A172 (cell line): ENCODE data around the gene TVP23A. TPM values are rescaled to one million over a fixed set of nuclear protein-coding genes. Genes with fewer than 3 reads are reported as not detected.
A peak's percentile ranks its signal among the peaks of the same experiment; 100 is the strongest.
"Not testable (repeated sequence)": the region's sequence is repeated elsewhere in the genome, so short reads cannot be mapped to it uniquely, and the experiment has no call there.

Experiments used
- DNase-seq: peaks from one replicate; pipeline ENCODE4 v3.0.0-alpha.2; 2015; ENCODE audit warnings: low spot score
- total RNA-seq: library from RNA; depleted of rRNA; stranded (reverse); fragments of >200 nt; shearing (Covaris generic); gene quantifications from 2 replicates; pipeline ENCODE4 v1.2.3, GENCODE V29; 2014

The TVP23A gene
- total RNA-seq, 1 experiment from 2014 or later, result not detected

- peak; percentile 18 for DNase-seq
These were observed 13.3 kb downstream of the TVP23A start for GRCh38 chr16:10805334-10805733.

GRCh38 chr16:10799736-10800135 is 18.9 kb downstream of the TVP23A start:
- no peak for DNase-seq

- no peak for DNase-seq
These were observed 27.5 kb downstream of the TVP23A start for GRCh38 chr16:10791048-10791447.

- not testable (repeated sequence) for DNase-seq
These were observed 30.0 kb downstream of the TVP23A start for GRCh38 chr16:10788630-10789029.

- DNase-seq, result no peak
These were observed 31.3 kb downstream of the TVP23A start for GRCh38 chr16:10787304-10787703.

- DNase-seq, result no peak
These were observed 36.0 kb downstream of the TVP23A start for GRCh38 chr16:10782628-10783027.

- no peak for DNase-seq
These were observed 38.0 kb downstream of the TVP23A start for GRCh38 chr16:10780628-10781027.

- not testable (repeated sequence) for DNase-seq
These were observed 38.7 kb downstream of the TVP23A start for GRCh38 chr16:10779908-10780307.

- no peak for DNase-seq
These were observed 41.2 kb downstream of the TVP23A start for GRCh38 chr16:10777356-10777755.

- not testable (repeated sequence) for DNase-seq
These were observed 41.7 kb downstream of the TVP23A start for GRCh38 chr16:10776923-10777322.

- no peak for DNase-seq
These were observed 42.3 kb downstream of the TVP23A start for GRCh38 chr16:10776280-10776679.

GRCh38 chr16:10770907-10771306 is 47.7 kb downstream of the TVP23A start:
- DNase-seq, result no peak

- no peak for DNase-seq
These were observed 49.2 kb downstream of the TVP23A start for GRCh38 chr16:10769381-10769780.

- DNase-seq, result no peak
These were observed 51.5 kb downstream of the TVP23A start for GRCh38 chr16:10767127-10767526.

- DNase-seq, result no peak
These were observed 52.8 kb downstream of the TVP23A start for GRCh38 chr16:10765772-10766171.

- DNase-seq, result no peak
These were observed 55.1 kb downstream of the TVP23A start for GRCh38 chr16:10763456-10763855.

GRCh38 chr16:10762336-10763016 is 56.1 kb downstream of the TVP23A start:
- no peak for DNase-seq

- no peak for DNase-seq
These were observed 57.2 kb downstream of the TVP23A start for GRCh38 chr16:10761373-10761772.

- DNase-seq, result no peak
These were observed 57.7 kb downstream of the TVP23A start for GRCh38 chr16:10760858-10761257.

GRCh38 chr16:10756574-10756973 is 62.0 kb downstream of the TVP23A start:
- DNase-seq, result peak; percentile 27

- DNase-seq, result peak; percentile 89
These were observed 63.7 kb downstream of the TVP23A start for GRCh38 chr16:10754941-10755340.

GRCh38 chr16:10753670-10754069 is 64.9 kb downstream of the TVP23A start:
- no peak for DNase-seq

GRCh38 chr16:10752843-10753523 is 65.6 kb downstream of the TVP23A start:
- no peak for DNase-seq
